ENCODE data around the gene MRPL49. TPM values are rescaled to one million over a fixed set of nuclear protein-coding genes. Genes with fewer than 3 reads are reported as not detected.

Gene MRPL49
- polyA plus RNA-seq, 2 of the 4 experiments (the other 2 are of a cell fraction) = 55.5 to 65.5 TPM

DNA sequence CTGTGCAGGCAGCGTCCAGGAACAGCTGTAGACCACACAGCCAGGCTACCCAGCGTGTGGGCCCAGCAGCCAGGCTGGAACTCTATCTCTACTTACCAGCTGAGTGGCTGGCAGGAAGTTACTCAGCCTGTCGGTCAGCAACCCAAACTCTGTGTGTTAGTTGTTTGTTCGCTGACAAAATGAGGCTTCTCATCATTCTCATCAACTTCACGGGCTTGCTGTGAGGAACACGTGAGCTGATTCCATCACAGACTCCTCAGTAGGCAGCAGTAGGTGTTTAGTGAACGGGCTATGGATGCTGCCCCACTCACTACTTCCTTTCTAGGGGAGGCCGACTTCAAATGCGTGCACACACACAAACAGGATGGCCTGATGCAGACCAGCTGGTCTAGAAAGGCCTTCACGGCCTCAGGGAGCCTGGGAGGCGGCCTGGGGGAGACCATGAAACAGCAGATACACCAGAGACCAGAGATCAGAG lies 47.1 kb downstream of the MRPL49 start:
- WGBS (ENCODE audit: missing lambda C conversion rate) = 85% methylated on average over 9 of the region's 11 CpGs
- Histone ChIP-seq H3K4me2 (no peak overlapping the region), H3K4me3 (no peak overlapping the region), H3K9me3 (no peaks in the 10 kb centered on the region), H3K27ac (no peak overlapping the region), H3K4me1 (0 out of 3 replicates have a peak, but pooled peaks cover 4% of the 10 kb centered on the region)
- POLR2A ChIA-PET = no interaction called here
- ATAC-seq = peak in 1 of 2 experiments; percentile 18; a peak in 3 of 6 replicates
- CTCF ChIA-PET = interaction anchor here (1.2 to 2.7 kb wide), 3 partner anchors 12 to 160 kb away, joined by 3 to 15 read pairs (median 4); partner anchors contain the start of gene CAPN1
- TF ChIP-seq, protein P1, sequence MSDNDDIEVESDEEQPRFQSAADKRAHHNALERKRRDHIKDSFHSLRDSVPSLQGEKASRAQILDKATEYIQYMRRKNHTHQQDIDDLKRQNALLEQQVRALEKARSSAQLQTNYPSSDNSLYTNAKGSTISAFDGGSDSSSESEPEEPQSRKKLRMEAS (IDR thresholded peaks at IDR 0.05) = no peak
- no peak for TF ChIP-seq TP53 (CRISPR knock-in tag; IDR thresholded peaks at IDR 0.05)
- TF ChIP-seq ZC3H11A (IDR thresholded peaks at IDR 0.05) = no peak
- no peak for TF ChIP-seq HOXB13 (CRISPR knock-in tag; IDR thresholded peaks at IDR 0.05; ENCODE audit: low read depth)
- TF ChIP-seq CHD2 (IDR thresholded peaks at IDR 0.05; ENCODE audit: low read length, partially characterized antibody) = no peak
- TF ChIP-seq NPAS2 (CRISPR knock-in tag; IDR thresholded peaks at IDR 0.05; ENCODE audit: borderline replicate concordance) = no peak
- FAIRE-seq = no peak
- no peak for DNase-seq (ENCODE audit: low read depth in 1 of 2, low spot score in 1 of 2)

DNA sequence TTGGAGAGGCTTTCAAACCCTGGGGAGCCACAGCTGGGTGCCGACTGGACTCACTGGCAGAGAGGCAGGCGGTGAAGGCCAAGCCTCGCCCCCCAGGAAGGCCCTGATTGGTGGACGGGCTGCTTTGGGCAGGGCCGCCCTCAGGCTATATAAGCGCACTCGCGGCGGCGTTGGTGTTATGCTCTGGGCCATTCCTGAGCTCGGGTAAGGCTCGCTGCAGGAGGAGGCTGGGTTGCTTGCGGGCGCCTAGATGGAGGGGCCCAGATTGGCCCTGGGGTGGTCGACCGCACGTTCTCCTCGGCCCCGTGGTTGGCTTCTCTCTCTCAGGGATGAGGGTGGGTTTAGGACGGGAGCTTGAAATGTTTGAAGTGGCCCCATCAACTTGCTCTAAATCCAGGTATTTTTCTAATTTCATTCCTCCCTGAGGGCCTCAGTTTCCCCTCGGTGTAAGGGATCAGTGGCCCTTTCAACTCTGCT lies 48.0 kb downstream of the MRPL49 start, which contains the start of gene SPDYC:
Gene SPDYC (plus strand): TSS at position 176 of the 477 bp plus-strand sequence. CDS start 1,125 bp downstream, outside the sequence.
- no peaks in the 10 kb centered on the region for H3K9me3 ChIP-seq
- ATAC-seq = peak; percentile 63; a peak in 5 of 6 replicates
- WGBS (ENCODE audit: missing lambda C conversion rate) = 88% methylated on average over 18 of the region's 21 CpGs
- no peak for FAIRE-seq
- H3K4me3 ChIP-seq = no peak within 1 kb of the TSS
- TF ChIP-seq CEBPB (IDR thresholded peaks at IDR 0.05) (no peak), JUN (IDR thresholded peaks at IDR 0.05) (no peak), CBX2 (IDR thresholded peaks at IDR 0.05; ENCODE audit: borderline replicate concordance, low read depth) (no peak), POLR2A (IDR thresholded peaks at IDR 0.05; ENCODE audit: low read length) (no peak), RCOR1 (IDR thresholded peaks at IDR 0.05; ENCODE audit: low read depth, low read length) (no peak), ESRRA (IDR thresholded peaks at IDR 0.05; ENCODE audit: borderline replicate concordance, low read length) (no peak), RFX5 (IDR thresholded peaks at IDR 0.05) (no peak), PBX3 (IDR thresholded peaks at IDR 0.05) (no peak), RAD21 (conservative IDR thresholded peaks at IDR 0.05 in 1 of 2, IDR thresholded peaks at IDR 0.05 in 1 of 2) (no peak), ZC3H11A (IDR thresholded peaks at IDR 0.05) (no peak)
- TF ChIP-seq, protein P2, sequence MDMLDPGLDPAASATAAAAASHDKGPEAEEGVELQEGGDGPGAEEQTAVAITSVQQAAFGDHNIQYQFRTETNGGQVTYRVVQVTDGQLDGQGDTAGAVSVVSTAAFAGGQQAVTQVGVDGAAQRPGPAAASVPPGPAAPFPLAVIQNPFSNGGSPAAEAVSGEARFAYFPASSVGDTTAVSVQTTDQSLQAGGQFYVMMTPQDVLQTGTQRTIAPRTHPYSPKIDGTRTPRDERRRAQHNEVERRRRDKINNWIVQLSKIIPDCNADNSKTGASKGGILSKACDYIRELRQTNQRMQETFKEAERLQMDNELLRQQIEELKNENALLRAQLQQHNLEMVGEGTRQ (IDR thresholded peaks at IDR 0.05) = no peak
- H3K4me2 ChIP-seq = no peak within 1 kb of the TSS
- CTCF ChIA-PET = interaction anchor here (1.2 to 2.7 kb wide), 3 partner anchors 11 to 159 kb away, joined by 3 to 15 read pairs (median 4); partner anchors contain the start of gene CAPN1
- 0 out of 3 replicates have a peak, but pooled peaks cover 4% of the 10 kb centered on the region for H3K4me1 ChIP-seq
- DNase-seq (ENCODE audit: low read depth in 1 of 2, low spot score in 1 of 2) = no peak
- H3K27ac ChIP-seq = no peak within 1 kb of the TSS
- POLR2A ChIA-PET = no interaction called here

GRCh38 chr11:65172600-65172999 lies 50.5 kb downstream of the MRPL49 start:
- DNase-seq (ENCODE audit: low read depth in 1 of 2, low spot score in 1 of 2) = no peak
- FAIRE-seq = no peak
- ChIA-PET POLR2A (no interaction called here), CTCF (interaction anchor here (0.6 kb wide), 2 partner anchors 156 to 378 kb away, joined by 3 read pairs; no protein-coding TSS in a partner anchor)
- no peak overlapping the region for H3K27ac ChIP-seq
- WGBS (ENCODE audit: missing lambda C conversion rate) = 83% methylated on average over 10 of the region's 10 CpGs
- ATAC-seq = 0 out of 6 replicates have a peak, but pooled peaks of 1 of the 2 experiments have one; percentile 20
- H3K4me1 ChIP-seq = no peaks in the 10 kb centered on the region
- H3K4me2 ChIP-seq = no peak overlapping the region
- H3K9me3 ChIP-seq = no peaks in the 10 kb centered on the region
- no peak overlapping the region for H3K4me3 ChIP-seq
- TF ChIP-seq TP53 (CRISPR knock-in tag; IDR thresholded peaks at IDR 0.05) = no peak
- TF ChIP-seq EHF (CRISPR knock-in tag; IDR thresholded peaks at IDR 0.05) = no peak
- TF ChIP-seq FOSL2 (IDR thresholded peaks at IDR 0.05) = no peak
- no peak for TF ChIP-seq FOSL2 (CRISPR knock-in tag; IDR thresholded peaks at IDR 0.05)
- TF ChIP-seq HMGXB4 (CRISPR knock-in tag; IDR thresholded peaks at IDR 0.05; ENCODE audit: borderline replicate concordance) = no peak
- TF ChIP-seq, protein P3, sequence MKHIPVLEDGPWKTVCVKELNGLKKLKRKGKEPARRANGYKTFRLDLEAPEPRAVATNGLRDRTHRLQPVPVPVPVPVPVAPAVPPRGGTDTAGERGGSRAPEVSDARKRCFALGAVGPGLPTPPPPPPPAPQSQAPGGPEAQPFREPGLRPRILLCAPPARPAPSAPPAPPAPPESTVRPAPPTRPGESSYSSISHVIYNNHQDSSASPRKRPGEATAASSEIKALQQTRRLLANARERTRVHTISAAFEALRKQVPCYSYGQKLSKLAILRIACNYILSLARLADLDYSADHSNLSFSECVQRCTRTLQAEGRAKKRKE (CRISPR knock-in tag; IDR thresholded peaks at IDR 0.05; ENCODE audit: low read depth) = no peak
- TF ChIP-seq HEYL (CRISPR knock-in tag; IDR thresholded peaks at IDR 0.05) = no peak
- no peak for TF ChIP-seq NFE2L2 (conservative IDR thresholded peaks at IDR 0.05; ENCODE audit: low read length)
- TF ChIP-seq REST (IDR thresholded peaks at IDR 0.05) = no peak
- TF ChIP-seq ZFP36 (IDR thresholded peaks at IDR 0.05; ENCODE audit: borderline replicate concordance, partially characterized antibody) = no peak
- TF ChIP-seq CHD2 (IDR thresholded peaks at IDR 0.05; ENCODE audit: low read length, partially characterized antibody) = no peak
